ENCODE measurements around the gene AFF3.

The AFF3 gene

DNA sequence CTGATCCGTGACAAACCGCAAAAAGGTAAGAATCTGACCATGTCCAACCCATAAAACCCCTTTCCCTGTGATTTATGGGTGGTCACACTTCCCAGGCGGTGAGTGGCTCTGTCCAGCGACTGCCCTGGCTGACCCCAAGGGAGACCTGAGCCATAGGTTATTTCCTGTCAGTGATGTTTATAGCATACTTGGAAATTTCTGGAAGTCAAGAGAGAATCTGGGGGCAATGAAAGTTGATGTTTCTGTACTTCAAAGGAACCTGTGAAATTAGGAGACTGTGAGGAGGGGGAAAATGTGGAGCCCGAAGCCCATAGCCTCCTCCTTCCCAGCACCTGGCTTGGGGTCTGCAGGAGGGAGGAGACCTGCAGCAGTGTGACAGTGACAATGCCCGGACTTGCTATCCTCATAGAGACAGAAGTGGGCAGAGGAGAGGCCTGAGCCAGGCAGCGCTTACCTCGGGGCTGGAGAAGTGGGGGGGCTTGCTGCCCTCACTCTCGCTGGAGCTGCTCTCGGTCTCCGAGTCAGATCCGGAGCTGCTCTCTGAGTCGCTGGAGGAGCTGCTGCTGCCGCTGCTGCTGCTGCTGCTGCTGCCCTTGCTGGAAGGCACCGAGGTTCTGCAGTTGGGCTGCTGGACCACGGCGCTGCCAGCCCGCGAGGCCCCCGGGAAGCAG lies 541.3 kb downstream of the AFF3 start:
- H3K4me3 ChIP-seq (ENCODE audit: low read depth, low read length): no peak overlapping the region
- H3K9me3 ChIP-seq: no peaks in the 10 kb centered on the region
- H3K36me3 ChIP-seq: no peaks in the 10 kb centered on the region
- no peaks in the 10 kb centered on the region for H3K4me1 ChIP-seq
- no peak for DNase-seq
- TF ChIP-seq, protein P1, sequence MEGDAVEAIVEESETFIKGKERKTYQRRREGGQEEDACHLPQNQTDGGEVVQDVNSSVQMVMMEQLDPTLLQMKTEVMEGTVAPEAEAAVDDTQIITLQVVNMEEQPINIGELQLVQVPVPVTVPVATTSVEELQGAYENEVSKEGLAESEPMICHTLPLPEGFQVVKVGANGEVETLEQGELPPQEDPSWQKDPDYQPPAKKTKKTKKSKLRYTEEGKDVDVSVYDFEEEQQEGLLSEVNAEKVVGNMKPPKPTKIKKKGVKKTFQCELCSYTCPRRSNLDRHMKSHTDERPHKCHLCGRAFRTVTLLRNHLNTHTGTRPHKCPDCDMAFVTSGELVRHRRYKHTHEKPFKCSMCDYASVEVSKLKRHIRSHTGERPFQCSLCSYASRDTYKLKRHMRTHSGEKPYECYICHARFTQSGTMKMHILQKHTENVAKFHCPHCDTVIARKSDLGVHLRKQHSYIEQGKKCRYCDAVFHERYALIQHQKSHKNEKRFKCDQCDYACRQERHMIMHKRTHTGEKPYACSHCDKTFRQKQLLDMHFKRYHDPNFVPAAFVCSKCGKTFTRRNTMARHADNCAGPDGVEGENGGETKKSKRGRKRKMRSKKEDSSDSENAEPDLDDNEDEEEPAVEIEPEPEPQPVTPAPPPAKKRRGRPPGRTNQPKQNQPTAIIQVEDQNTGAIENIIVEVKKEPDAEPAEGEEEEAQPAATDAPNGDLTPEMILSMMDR (IDR thresholded peaks at IDR 0.05; ENCODE audit: low read depth, low read length): no peak
- H3K27me3 ChIP-seq: no peaks in the 10 kb centered on the region

GRCh38 chr2:99598441-99598840 lies 543.9 kb downstream of the AFF3 start:
- Histone ChIP-seq H3K27me3 (no peaks in the 10 kb centered on the region), H3K36me3 (no peaks in the 10 kb centered on the region), H3K4me1 (no peaks in the 10 kb centered on the region), H3K9me3 (no peaks in the 10 kb centered on the region), H3K4me3 (ENCODE audit: low read depth, low read length) (no peak overlapping the region)
- no peak for DNase-seq
- TF ChIP-seq, protein P1 (IDR thresholded peaks at IDR 0.05; ENCODE audit: low read depth, low read length): no peak

DNA sequence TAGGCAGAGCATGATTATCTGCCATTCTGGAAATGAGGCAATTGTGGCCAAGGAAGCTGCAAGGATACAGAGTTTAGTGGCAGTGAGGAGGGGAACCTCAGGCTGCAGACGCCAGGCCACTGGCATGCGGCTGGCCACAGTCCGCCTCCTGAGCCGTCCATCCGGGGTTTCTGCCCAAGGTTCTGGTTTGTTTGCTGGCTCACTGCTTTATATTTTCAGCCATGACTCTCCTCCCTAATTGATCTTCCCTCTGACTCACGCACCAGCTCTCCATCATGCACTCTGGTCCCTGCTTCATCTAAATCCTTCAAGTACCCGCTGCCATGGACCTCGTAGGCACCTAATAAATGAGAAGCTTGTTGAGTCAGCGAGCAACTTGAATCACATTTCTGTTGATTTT lies 544.8 kb downstream of the AFF3 start:
- H3K36me3 ChIP-seq: no peaks in the 10 kb centered on the region
- DNase-seq: no peak
- no peak overlapping the region for H3K4me3 ChIP-seq (ENCODE audit: low read depth, low read length)
- no peaks in the 10 kb centered on the region for H3K9me3 ChIP-seq
- H3K27me3 ChIP-seq: no peaks in the 10 kb centered on the region
- TF ChIP-seq, protein P1 (IDR thresholded peaks at IDR 0.05; ENCODE audit: low read depth, low read length): no peak
- no peaks in the 10 kb centered on the region for H3K4me1 ChIP-seq

DNA sequence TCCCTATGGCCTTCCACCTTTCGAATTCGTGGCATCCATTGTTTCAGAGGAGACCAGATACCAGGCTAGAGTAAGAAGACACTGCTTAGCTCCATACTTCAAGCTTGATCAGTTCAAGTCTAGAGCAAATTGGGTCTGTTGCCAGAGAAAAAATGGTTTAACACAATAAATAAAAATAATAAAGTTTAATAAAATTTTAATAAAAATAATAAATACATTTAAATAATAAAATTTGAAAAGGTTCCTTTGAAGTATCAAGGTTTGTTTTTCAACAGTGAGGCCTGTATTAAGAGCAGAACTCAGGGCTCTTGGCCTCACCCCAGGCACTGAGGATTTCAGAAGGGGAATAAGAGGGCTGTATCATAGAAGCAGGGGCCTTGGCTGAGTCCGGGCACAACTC lies 547.0 kb downstream of the AFF3 start:
- Histone ChIP-seq H3K4me1 (no peaks in the 10 kb centered on the region), H3K27me3 (no peaks in the 10 kb centered on the region), H3K36me3 (no peaks in the 10 kb centered on the region), H3K9me3 (no peaks in the 10 kb centered on the region), H3K4me3 (ENCODE audit: low read depth, low read length) (no peak overlapping the region)
- TF ChIP-seq, protein P1 (IDR thresholded peaks at IDR 0.05; ENCODE audit: low read depth, low read length): no peak
- no peak for DNase-seq

DNA sequence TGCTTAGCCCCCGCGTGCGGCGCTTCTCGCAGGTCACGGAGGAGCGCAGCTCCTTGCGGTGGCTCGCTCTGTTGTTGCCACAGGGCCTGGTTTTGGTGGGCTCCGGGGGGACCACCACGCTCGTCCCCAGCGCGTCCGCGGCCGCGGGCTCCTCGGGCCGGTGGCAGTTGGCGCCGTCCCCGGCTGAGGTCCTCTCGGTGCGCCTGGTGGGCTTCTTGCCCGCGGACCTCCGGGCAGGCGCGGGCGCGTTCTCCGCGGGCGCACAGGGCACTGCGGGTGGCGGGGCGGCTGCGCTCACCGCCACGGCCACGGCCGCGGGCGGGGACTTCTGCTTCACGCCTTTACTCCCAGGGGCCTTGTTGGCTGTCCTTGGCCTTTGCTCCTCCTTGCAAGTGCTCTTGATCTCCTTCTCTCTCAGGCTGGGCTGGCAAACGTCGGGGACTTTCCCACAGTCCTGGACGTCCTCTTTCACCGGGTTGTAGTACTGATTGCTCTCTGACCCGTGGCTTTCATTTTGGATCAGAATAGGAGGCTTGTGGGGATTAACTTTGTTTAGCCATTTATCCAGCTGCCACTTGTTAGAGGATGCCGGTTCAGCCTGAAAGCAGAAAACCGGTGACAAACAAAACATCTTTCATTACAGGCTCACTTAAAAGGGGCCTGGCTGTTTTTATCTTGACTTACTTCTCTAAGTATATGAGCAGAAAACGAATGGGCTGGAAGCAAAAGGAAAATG lies 548.5 kb downstream of the AFF3 start:
- Histone ChIP-seq H3K36me3 (no peaks in the 10 kb centered on the region), H3K9me3 (no peaks in the 10 kb centered on the region), H3K27me3 (no peaks in the 10 kb centered on the region), H3K4me3 (ENCODE audit: low read depth, low read length) (no peak overlapping the region), H3K4me1 (no peaks in the 10 kb centered on the region)
- TF ChIP-seq, protein P1 (IDR thresholded peaks at IDR 0.05; ENCODE audit: low read depth, low read length): no peak
- DNase-seq: no peak

- H3K4me3 ChIP-seq (ENCODE audit: low read depth, low read length): no peak overlapping the region
- TF ChIP-seq, protein P1 (IDR thresholded peaks at IDR 0.05; ENCODE audit: low read depth, low read length): no peak
- no peaks in the 10 kb centered on the region for H3K27me3 ChIP-seq
- no peaks in the 10 kb centered on the region for H3K4me1 ChIP-seq
- no peaks in the 10 kb centered on the region for H3K36me3 ChIP-seq
- no peak for DNase-seq
- no peaks in the 10 kb centered on the region for H3K9me3 ChIP-seq
These were observed 565.6 kb downstream of the AFF3 start for GRCh38 chr2:99576775-99577174.
